Hematopoietic multipotent progenitor cell (in vitro differentiated cells): ENCODE measurements around the gene KIAA1328. TPM values are rescaled to one million over a fixed set of nuclear protein-coding genes. Genes with fewer than 3 reads are reported as not detected.
A peak's percentile ranks its signal among the peaks of the same experiment; 100 is the strongest.
"Not testable (repeated sequence)": the region's sequence is repeated elsewhere in the genome, so short reads cannot be mapped to it uniquely, and the experiment has no call there.

Source experiments
- DNase-seq, 3 donors: peaks; one replicate each; pipeline ENCODE4 v3.0.0-alpha.2; 2011 to 2015; ENCODE audit warnings: low read depth in 2 of 3, low spot score in 2 of 3
- total RNA-seq: library from RNA; depleted of rRNA; stranded (reverse); fragments of >200 nt; gene quantifications from one replicate; pipeline ENCODE4 v1.2.3, GENCODE V29; 2012

Gene KIAA1328
- total RNA-seq, 1 donor: 8.9 TPM

DNA sequence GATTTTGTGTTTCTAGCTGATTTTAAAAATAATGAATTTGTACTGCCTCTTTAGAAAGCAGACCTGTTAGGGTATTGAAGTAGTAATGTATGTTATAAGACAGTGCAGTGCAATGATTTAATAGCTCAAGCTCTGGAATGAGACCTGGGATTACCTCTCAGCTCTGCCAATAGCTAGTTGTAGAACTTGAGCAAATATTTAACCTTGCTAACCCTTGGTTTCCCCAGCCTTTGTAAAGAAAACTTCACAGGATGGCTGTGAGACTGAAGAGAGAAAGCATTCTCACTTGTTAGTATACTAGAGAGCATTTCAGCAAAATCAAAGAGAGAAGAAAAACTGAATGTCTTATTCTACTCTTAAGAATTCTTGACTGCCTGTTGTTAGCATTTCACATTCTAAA is 293.9 kb downstream of the KIAA1328 start:
- DNase-seq: no peak

DNA sequence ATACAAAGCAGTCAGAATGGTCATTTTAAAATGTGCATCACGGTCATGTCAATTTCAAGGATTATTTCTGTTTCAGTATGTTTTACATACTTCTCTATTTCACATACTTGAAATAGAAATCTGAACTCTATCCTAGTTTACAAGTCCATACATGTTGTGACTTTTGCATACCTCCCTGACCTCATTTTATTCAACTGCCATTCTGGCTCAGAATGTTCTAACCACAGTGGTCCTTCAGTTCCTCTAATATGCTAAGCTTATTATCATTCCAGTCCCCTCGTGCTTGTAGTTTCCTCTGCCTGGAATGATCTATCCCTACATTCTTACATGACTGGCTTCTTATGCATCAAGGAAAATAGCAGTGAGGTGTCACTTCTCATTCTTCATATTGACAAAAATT is 295.6 kb downstream of the KIAA1328 start:
- DNase-seq: no peak

DNA sequence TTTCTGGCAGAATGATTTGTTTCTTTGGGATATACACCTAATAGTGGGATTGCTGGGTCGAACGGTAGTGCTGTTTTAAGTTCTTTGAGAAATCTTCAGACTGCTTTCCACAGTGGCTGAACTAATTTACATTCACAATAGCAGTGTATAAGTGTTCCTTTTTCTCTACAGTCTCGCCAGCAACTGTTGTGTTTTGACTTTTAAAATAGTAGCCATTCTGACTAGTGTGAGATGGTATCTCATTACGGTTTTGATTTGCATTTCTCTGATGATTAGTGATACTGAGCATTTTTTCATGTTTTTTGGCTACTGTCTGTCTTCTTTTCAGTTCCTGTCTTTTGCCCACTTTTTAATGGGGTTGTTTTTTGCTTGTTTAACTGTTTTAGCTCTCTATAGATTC is 306.2 kb downstream of the KIAA1328 start:
- no peak for DNase-seq

DNA sequence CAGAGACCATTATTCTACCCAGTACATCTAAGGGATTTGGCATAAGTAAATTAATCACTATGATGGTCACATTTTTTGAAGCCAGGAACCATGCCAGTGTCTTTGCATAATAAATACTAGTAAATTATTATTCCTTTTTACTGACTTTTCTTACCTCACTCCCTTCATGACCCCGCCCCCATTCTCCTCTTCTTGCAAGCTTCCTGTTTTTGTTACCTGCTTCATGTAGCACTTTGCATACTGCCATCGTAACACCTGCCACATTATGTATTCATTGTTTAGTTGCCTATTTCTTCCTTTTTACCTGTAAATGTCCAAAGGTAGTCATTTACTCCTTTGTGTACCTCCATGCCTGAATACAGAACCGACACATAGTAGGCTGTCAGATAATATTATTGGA is 309.5 kb downstream of the KIAA1328 start:
- no peak for DNase-seq

DNA sequence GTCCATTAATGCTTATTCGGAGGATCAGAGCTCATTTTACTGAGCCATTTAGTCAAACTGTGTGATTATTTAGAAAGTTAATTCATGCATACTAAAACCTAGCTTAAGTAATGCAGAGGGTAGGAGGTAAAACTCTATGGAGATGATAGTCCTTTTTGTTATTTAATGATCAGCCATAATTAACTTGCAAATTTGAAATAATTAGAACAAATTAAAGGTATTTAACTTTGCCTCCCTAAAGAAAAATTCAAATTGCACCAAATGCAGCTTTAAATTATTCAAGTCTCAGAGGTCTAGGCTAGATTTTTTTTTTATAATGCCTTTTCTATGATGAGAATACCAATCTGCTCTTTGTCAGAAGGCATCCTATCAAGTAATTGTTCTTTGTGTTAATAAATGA is 310.9 kb downstream of the KIAA1328 start:
- DNase-seq: no peak

DNA sequence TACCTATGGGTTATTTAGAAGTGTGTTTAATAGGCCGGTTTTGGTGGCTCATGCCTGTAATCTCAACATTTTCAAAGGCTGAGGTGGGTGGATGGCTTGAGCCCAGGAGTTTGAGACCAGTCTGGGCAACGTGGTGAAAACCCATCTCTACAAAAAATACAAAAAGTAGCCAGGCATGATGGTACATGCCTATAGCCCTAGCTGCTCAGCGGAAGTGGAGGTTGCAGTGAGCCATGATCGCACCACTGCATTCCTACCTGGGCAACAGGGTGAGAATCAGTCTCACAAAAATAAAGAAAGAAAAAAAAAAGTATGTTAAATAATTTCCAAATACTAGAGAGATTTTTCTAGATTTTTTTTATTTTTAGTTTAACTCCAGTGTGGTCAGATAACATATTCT is 316.0 kb downstream of the KIAA1328 start:
- DNase-seq: no peak

DNA sequence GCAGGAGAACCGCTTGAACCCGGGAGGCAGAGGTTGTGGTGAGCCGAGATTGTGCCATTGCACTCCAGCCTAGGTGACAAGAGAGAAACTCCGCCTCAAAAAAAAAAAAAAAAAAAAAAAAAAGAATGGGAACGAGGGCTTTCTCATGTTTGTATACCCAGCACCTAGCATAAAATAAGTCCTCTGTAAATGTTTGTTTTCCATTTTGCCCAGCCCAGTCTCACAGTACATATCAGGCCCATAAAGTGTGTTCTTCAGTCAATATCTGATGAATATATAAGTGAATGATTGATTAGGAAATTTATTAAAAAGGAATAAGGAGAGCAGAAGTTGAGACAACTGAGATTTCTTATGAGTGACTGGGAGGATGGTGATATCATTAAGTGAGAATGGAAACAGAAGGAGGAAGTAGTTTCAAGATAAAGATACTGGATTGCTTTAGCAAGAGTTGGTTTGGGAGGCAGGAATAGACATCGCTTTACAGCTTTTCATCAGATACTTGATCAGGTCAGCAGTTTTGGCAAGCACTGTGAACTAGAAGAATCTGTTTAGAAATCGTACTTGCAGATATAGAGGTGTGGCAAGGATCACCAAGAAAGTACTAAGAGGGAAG is 327.5 kb downstream of the KIAA1328 start:
- DNase-seq: peak in 1 of 3 donors; percentile 17

DNA sequence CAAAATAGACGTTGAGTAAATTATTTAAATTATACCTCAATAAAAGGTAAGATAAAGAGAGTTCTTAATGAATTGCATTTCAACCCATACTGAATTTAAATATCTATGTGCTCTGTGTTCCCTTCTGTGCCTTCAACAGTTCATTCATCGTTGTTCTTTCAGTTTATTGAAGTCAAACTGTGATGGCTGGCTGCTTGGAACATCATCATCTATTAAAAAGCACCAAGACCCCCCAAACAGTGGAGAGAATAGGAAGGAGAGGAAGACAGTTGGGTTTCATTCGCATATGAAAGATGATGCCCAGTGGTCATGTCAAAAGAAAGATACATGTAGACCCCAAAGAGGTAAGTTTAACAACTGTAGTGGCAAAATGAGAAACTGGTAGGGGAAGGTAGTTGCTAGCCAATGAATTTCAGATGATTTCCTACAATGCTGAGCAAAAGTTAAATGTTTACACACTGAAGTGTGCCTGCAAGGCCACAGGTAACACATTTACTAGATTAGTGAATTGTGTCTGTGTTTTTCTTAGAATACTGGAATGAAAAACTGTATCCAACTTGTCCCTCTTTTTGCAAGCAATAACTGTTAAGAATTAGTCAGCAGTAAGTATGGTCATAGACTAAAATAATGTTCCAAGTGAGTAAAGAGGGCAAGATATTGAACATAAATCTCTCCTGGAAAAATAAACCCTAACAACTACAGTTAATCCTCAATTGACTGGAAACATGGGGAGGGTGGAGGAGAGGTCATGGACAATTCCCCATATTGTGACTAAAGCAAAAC is 331.3 kb downstream of the KIAA1328 start:
- DNase-seq: no peak

DNA sequence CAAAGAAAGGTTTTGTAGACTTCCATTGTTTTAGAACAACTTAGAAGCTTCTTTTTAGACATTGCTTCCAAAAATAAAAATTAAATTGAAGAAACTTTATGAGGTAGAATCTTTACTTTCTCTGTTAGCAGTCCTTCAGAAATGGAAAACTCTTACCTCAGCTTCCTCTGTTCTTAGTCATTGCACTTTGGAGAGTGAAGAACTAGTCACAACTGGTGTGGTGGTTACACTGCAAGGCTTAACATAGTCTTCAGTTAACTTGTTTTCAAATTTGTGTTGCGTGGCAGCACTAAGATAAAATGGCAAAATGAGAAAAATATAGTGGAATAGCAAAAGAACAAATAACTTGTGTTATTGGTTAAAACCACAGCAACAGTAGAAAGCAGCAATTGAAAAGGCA is 332.6 kb downstream of the KIAA1328 start:
- DNase-seq: no peak

DNA sequence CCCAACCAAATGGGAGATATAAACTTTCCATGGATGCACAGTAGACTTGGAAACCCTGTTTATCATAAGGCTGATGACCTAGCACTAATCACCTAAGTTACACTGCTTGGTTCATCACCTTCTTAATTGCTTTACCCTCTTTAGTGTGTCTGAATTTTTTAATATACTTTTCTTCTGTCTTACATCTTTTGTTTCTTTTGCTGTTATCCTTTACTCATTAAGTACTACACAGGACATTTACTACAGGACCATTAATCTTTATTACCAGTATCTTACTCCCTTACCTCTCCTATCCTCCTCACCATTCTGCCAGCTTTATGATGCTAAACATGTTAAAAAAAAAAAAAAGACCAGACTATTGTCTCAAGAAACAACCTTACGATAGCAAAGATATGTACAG is 333.6 kb downstream of the KIAA1328 start:
- DNase-seq: no peak

DNA sequence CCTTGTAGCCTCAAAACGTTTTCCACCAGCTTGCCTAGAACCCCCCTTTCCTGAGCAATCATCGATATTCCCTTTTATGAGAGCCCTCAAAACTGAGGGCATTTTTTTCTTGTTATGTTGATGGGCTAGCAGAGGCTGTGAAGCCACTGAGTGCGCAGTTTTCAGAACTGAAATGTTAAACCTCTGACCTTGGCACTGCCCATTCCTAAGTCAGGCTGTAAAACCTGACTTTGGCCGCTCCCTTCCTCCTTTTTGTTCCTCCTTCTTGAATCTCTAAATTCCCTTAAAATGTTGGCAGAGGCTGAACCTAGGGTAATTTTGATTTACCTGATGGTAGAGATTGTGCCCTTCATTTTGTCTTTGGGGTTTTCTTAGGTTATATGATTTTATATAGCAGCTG is 334.2 kb downstream of the KIAA1328 start:
- no peak for DNase-seq

DNA sequence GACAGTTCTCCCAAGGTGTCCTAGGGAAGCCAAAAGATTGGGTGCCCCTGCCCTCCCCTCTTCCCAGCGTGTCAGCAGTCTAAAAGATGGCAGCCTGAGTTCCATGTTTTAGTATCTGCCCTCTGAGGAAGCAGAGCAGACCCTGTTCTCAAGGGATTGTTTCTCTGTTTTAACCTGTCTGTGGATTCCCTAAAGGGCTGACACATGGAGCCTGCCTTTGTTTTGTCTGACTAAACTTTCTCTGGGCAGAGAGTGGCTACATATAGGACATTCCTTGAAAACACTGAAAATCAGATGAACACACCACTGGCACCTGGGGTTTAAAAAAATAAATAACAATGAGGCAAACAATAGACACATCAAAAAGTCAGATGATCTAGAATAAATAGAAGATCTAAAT is 337.6 kb downstream of the KIAA1328 start:
- DNase-seq: no peak

DNA sequence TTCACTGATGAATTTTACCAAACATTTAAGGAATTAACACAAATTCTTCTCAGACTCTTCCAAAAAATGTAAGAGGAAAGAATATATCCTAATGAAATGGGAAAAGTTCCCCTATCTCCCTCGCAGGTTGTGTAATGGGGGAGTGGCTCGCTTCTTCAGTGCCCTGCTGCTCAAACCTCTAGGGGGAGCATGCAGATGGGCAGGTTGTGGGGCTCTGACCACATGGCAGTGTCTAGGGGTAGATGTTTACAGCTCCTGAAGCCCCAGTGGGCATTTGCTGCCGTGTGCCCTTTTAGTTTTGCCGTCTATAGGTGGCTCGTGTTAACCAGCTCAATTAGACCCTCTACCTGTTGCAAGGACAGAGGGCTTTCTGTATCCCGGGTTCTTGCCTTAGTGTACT is 338.0 kb downstream of the KIAA1328 start:
- not testable (repeated sequence) for DNase-seq

DNA sequence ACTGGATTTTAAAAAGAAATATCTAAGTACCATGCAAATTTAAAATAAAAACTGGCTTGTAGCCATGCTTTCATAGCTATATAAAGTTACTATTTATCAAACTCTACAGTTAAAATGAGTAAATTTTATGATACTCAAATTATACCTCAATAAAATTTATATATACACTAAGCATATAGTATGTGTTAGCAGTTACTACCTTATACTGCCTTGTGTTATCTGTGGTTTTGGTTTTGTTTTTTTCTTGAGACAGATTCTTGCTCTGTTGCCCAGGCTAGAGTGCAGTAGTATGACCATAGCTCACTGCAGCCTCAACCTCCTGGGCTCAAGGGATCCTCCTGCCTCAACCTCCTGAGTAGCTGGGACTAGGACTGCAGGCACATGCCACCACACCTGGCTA is 342.1 kb downstream of the KIAA1328 start:
- no peak for DNase-seq

DNA sequence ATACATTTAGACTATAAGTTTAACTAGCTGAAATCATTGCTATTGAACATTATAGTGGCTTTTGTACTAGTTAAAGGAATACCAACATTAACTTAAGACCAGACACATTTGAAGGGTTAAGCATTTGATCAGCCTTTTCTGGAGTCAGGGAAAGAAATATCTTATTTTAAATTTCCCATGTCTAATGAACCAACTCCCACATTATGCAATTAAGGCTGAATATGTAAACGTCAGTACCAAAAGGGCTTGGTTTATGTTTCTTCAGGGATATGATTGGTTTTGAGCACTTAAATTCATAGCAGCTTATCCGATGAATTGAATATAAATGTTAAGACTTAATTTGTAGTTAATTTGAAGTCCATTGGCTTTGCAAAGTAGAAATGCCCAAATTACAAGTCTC is 344.5 kb downstream of the KIAA1328 start:
- DNase-seq: no peak

DNA sequence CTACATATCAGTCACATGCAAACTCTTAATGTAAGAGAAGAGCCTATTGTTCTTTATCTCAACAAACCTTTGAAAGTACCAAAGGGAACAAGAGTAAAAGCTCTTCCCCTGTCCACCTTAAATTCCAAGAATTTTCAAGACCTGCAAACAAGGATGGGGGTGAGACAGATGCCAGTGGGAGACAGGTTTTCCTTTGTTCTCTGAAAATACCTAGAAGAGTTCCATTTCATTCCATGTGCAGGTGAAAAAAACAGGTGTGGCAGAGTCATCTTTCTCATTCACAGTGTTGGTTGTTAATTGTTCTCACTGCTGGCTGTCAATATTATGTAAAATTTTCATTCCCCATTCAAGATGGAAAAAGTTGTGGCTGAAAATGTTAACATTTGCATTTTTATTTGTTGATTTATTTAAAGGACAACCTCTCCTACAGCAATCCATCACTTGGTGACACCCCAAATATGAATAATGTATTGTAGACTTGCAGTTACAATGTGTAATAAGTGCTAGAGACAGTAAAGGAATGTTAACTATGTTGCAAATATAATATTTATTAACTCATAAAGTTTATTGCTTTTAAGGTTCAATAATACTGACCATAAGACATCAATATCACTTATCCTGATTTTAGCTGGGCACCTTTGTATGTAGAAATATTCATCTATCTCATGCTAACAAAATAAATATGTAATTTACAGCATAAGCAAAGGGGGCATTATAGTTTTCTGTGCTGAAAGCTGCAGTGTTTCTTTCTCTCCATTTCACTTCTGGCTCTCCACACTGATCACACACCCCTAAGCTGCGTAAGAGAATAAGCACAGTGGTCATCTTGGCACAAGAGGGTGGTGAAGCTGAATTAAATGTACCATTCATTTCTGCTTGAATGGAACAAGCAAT is 347.0 kb downstream of the KIAA1328 start:
- no peak for DNase-seq

DNA sequence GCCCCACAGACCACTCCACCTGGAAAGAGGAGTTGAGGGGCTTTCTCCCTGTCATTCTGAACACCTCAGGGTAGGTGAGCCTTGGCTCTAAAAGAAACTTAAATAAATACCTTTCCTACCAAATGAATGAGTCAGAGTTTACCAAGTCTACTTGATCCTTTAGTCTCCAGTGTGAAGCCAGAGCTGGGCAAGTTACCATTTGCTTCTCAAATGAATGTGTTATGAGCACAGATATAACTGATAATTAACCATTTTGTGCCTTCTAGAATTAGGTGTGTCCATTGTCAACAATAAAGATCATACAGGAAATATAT is 347.7 kb downstream of the KIAA1328 start:
- no peak for DNase-seq

DNA sequence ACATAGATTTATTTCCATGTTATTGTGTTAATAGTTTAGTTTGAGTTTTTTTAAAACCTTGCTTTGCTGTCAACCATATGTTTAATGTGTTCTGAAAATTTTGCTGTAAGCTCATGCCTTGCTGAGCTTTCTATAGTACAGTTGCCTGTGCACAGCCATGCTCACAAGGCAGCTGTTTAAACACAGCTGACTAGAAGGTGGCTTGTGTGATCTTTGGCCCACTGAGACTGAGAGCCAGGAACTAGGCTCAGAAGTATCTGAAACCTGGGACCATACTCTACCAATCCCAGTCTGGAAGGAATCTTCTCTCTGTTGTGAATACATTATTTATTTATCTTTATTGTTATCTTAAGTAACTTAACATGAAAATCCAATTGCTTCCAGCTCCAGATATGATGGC is 350.5 kb downstream of the KIAA1328 start:
- DNase-seq: no peak

DNA sequence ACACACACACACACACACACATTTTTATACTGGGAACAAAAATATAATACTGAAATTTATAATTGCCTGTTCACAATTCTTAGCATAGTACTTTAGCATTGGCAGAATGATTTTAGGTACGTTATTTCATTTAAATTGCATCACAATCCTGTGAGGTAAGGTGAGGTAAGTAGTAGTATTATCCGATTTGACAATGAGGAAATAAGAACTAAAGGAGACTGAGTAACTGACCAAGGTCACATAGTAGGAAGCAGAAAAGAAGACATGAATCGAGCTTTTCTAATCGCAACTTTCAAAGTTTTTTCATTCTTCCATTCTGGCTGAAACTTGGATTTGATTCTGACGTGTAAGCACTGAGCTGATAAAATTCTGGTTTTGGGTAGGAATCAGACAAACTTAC is 351.2 kb downstream of the KIAA1328 start:
- no peak for DNase-seq

DNA sequence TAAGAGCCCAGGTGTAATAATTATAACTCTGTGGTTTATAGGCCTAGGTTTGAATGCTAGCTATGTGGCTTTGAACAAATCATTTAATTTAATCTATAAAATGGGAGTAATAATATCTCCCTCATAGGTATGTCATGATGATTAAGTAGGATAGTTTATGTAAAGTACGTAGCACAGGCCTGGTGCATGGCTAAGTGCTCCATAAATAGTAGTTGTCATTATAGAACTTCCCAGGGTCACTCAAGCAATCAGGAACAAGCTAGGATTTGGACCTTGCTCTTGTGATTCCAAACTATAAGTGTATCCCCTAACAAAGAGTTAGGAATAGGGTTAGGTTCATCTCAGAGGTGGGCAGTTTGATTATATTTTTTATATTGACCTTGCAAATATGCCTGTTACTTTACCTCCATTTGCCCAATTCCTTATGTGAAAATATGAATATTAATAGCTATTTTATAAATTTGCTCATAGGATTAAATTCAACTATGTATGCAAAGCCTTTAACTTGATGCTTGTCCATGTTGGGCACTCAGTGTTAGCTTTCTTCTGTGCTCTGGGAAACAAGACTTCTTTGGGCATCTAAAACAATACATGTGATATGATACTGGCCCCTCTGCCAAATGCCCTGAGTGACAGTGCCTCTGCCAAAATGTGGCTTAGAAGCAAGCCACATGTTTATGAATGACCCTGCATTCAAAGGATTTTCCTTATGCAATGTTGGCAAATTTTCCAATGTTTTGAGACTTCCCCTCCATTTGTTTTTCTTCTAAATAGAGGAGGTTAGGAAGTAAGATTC is 353.6 kb downstream of the KIAA1328 start:
- no peak for DNase-seq
